ENCODE results near the gene RAD50. TPM values are rescaled to one million over a fixed set of nuclear protein-coding genes. Genes with fewer than 3 reads are reported as not detected.

The RAD50 gene
- total RNA-seq, 1 donor from 2014 or later: 35.2 TPM

- no peak for TF ChIP-seq CTCF (conservative IDR thresholded peaks at IDR 0.05)
- no peaks in the 10 kb centered on the region for H3K27me3 Mint-ChIP-seq (ENCODE audit: low read depth)
- H3K4me3 Mint-ChIP-seq: no peak overlapping the region
- H3K9me3 Mint-ChIP-seq: no peaks in the 10 kb centered on the region
- no peak overlapping the region for H3K27ac Mint-ChIP-seq (ENCODE audit: unreplicated experiment)
- DNase-seq (ENCODE audit: low read depth, low spot score): no peak
- no peaks in the 10 kb centered on the region for H3K4me1 Mint-ChIP-seq
- no peaks in the 10 kb centered on the region for H3K36me3 Mint-ChIP-seq (ENCODE audit: low read depth)
Measured at GRCh38 chr5:132677682-132678400, 121.1 kb downstream of the RAD50 start.

GRCh38 chr5:132678735-132679134, 122.0 kb downstream of the RAD50 start:
- Mint-ChIP-seq H3K27me3 (ENCODE audit: low read depth) (no peaks in the 10 kb centered on the region), H3K4me3 (no peak overlapping the region), H3K4me1 (no peaks in the 10 kb centered on the region), H3K27ac (ENCODE audit: unreplicated experiment) (no peak overlapping the region), H3K9me3 (no peaks in the 10 kb centered on the region), H3K36me3 (ENCODE audit: low read depth) (no peaks in the 10 kb centered on the region)
- DNase-seq (ENCODE audit: low read depth, low spot score): no peak
- no peak for TF ChIP-seq CTCF (conservative IDR thresholded peaks at IDR 0.05)

- Mint-ChIP-seq H3K4me3 (no peak overlapping the region), H3K27me3 (ENCODE audit: low read depth) (no peaks in the 10 kb centered on the region), H3K9me3 (no peaks in the 10 kb centered on the region), H3K36me3 (ENCODE audit: low read depth) (no peaks in the 10 kb centered on the region), H3K27ac (ENCODE audit: unreplicated experiment) (no peak overlapping the region), H3K4me1 (no peaks in the 10 kb centered on the region)
- no peak for TF ChIP-seq CTCF (conservative IDR thresholded peaks at IDR 0.05)
- DNase-seq (ENCODE audit: low read depth, low spot score): no peak
Measured at GRCh38 chr5:132679166-132679565, 122.4 kb downstream of the RAD50 start.

- no peak for TF ChIP-seq CTCF (conservative IDR thresholded peaks at IDR 0.05)
- Mint-ChIP-seq H3K9me3 (no peaks in the 10 kb centered on the region), H3K4me1 (no peaks in the 10 kb centered on the region), H3K27me3 (ENCODE audit: low read depth) (no peaks in the 10 kb centered on the region), H3K36me3 (ENCODE audit: low read depth) (no peaks in the 10 kb centered on the region), H3K27ac (ENCODE audit: unreplicated experiment) (no peak overlapping the region), H3K4me3 (no peak overlapping the region)
- no peak for DNase-seq (ENCODE audit: low read depth, low spot score)
Measured at GRCh38 chr5:132679717-132680380, 123.1 kb downstream of the RAD50 start.

- H3K4me1 Mint-ChIP-seq: no peaks in the 10 kb centered on the region
- no peak for DNase-seq (ENCODE audit: low read depth, low spot score)
- no peak for TF ChIP-seq CTCF (conservative IDR thresholded peaks at IDR 0.05)
- H3K9me3 Mint-ChIP-seq: no peaks in the 10 kb centered on the region
- no peaks in the 10 kb centered on the region for H3K27me3 Mint-ChIP-seq (ENCODE audit: low read depth)
- H3K27ac Mint-ChIP-seq (ENCODE audit: unreplicated experiment): no peak overlapping the region
- H3K4me3 Mint-ChIP-seq: no peak overlapping the region
- no peaks in the 10 kb centered on the region for H3K36me3 Mint-ChIP-seq (ENCODE audit: low read depth)
Measured at GRCh38 chr5:132680780-132681475, 124.2 kb downstream of the RAD50 start.

All from neural crest cell (in vitro differentiated cells).